Measurements from ENCODE around the gene NTNG2. TPM values are rescaled to one million over a fixed set of nuclear protein-coding genes. Genes with fewer than 3 reads are reported as not detected.
"Not testable (repeated sequence)": the region's sequence is repeated elsewhere in the genome, so short reads cannot be mapped to it uniquely, and the experiment has no call there.

The NTNG2 gene
- total RNA-seq, 1 experiment from 2014 or later = not detected

GRCh38 chr9:132125944-132126679, 35.7 kb upstream of the NTNG2 start:
- TF ChIP-seq, protein P1, sequence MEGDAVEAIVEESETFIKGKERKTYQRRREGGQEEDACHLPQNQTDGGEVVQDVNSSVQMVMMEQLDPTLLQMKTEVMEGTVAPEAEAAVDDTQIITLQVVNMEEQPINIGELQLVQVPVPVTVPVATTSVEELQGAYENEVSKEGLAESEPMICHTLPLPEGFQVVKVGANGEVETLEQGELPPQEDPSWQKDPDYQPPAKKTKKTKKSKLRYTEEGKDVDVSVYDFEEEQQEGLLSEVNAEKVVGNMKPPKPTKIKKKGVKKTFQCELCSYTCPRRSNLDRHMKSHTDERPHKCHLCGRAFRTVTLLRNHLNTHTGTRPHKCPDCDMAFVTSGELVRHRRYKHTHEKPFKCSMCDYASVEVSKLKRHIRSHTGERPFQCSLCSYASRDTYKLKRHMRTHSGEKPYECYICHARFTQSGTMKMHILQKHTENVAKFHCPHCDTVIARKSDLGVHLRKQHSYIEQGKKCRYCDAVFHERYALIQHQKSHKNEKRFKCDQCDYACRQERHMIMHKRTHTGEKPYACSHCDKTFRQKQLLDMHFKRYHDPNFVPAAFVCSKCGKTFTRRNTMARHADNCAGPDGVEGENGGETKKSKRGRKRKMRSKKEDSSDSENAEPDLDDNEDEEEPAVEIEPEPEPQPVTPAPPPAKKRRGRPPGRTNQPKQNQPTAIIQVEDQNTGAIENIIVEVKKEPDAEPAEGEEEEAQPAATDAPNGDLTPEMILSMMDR (IDR thresholded peaks at IDR 0.05; ENCODE audit: unreplicated experiment) = no peak
- CTCF ChIA-PET = interaction anchor here (0.6 kb wide), 2 partner anchors 110 to 389 kb away, joined by 3 to 4 read pairs; no protein-coding TSS in a partner anchor
- DNase-seq (ENCODE audit: unreplicated experiment) = no peak
- H3K27me3 Mint-ChIP-seq (ENCODE audit: insufficient read depth, unreplicated experiment) = peaks cover 99% of the 10 kb centered on the region
- no peak overlapping the region for H3K4me3 Mint-ChIP-seq (ENCODE audit: unreplicated experiment)
- H3K4me1 Mint-ChIP-seq (ENCODE audit: insufficient read depth, unreplicated experiment) = no peaks in the 10 kb centered on the region
- no peaks in the 10 kb centered on the region for H3K36me3 Mint-ChIP-seq (ENCODE audit: insufficient read depth, unreplicated experiment)
- H3K27ac Mint-ChIP-seq (ENCODE audit: low read depth, unreplicated experiment) = no peak overlapping the region
- POLR2A ChIA-PET = no interaction called here
- BruUV-seq (replicated peaks) = no TSS peak
- H3K9me3 Mint-ChIP-seq (ENCODE audit: unreplicated experiment) = no peaks in the 10 kb centered on the region
- intact Hi-C loops (cut with micrococcal nuclease) = no loop called here

DNA sequence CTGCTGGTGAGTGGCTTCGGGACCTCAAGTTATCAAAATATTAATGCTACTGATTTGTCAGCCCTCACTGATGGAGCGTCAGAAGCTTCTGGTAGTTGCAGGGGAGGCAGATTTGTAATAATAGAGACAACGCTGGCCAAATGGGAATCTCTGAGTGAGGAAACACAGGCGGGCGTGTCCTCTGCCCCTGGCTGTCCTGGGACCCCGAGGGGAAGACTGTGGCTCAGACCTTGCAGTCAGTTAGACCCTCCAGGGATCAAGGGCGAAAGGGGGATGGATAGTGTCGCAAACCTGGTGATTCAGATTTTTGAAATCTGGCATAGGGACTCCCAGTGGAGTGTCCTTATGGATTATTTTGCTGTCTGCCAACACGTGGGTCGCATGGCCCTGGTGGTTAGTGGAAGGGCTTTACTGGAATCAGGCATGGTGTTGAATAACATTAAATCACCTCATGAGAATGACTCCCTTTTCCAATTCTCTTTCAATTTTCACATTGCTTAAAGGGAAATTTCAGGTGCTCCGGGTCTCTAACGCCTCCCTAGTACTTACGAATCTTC, 35.1 kb upstream of the NTNG2 start:
- ChIA-PET POLR2A (no interaction called here), CTCF (interaction anchor here (0.6 kb wide), 2 partner anchors 110 to 390 kb away, joined by 3 to 4 read pairs; no protein-coding TSS in a partner anchor)
- Mint-ChIP-seq H3K27ac (ENCODE audit: low read depth, unreplicated experiment) (no peak overlapping the region), H3K36me3 (ENCODE audit: insufficient read depth, unreplicated experiment) (no peaks in the 10 kb centered on the region), H3K4me1 (ENCODE audit: insufficient read depth, unreplicated experiment) (no peaks in the 10 kb centered on the region), H3K4me3 (ENCODE audit: unreplicated experiment) (no peak overlapping the region), H3K27me3 (ENCODE audit: insufficient read depth, unreplicated experiment) (peaks cover 99% of the 10 kb centered on the region), H3K9me3 (ENCODE audit: unreplicated experiment) (no peaks in the 10 kb centered on the region)
- no TSS peak for BruUV-seq (replicated peaks)
- intact Hi-C loops (cut with micrococcal nuclease) = no loop called here
- no peak for DNase-seq (ENCODE audit: unreplicated experiment)
- TF ChIP-seq, protein P1 (IDR thresholded peaks at IDR 0.05; ENCODE audit: unreplicated experiment) = no peak

DNA sequence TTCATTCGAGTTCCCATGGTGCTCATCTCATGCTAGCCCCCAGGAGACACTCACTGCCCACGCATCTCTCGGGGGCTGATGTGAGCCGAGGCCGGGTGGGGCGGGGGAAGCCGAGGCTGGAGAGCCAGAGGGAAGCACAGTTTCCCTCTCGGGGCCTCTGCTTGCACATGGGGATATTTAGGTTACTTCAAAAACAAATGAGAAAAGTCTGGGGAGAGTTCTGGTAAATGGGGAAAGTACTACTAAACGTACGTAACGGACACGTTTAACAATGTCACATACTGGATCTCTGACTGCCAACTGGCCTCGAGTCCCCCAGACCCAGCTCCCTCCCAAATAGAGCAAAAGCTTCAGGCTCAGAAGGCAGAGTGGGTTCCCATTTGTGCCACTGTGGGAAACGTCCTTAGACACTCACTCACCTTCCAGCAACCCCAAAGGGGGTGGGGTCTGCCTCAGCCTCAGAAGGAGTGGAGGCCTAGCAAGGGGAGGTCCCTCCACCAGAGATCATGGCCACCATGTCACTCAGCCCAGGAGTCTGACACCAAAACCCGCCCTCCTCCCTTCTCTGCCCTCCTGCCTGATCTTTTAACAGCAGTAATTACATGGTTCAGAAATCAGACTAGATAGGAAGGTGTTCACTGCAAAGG, 33.8 kb upstream of the NTNG2 start:
- TF ChIP-seq, protein P1 (IDR thresholded peaks at IDR 0.05; ENCODE audit: unreplicated experiment) = no peak
- Mint-ChIP-seq H3K27me3 (ENCODE audit: insufficient read depth, unreplicated experiment) (peaks cover 99% of the 10 kb centered on the region), H3K9me3 (ENCODE audit: unreplicated experiment) (no peaks in the 10 kb centered on the region), H3K27ac (ENCODE audit: low read depth, unreplicated experiment) (no peak overlapping the region), H3K4me3 (ENCODE audit: unreplicated experiment) (no peak overlapping the region), H3K36me3 (ENCODE audit: insufficient read depth, unreplicated experiment) (no peaks in the 10 kb centered on the region), H3K4me1 (ENCODE audit: insufficient read depth, unreplicated experiment) (no peaks in the 10 kb centered on the region)
- POLR2A ChIA-PET = no interaction called here
- no peak for DNase-seq (ENCODE audit: unreplicated experiment)
- CTCF ChIA-PET = no interaction called here
- intact Hi-C loops (cut with micrococcal nuclease) = no loop called here
- BruUV-seq (replicated peaks) = no TSS peak

DNA sequence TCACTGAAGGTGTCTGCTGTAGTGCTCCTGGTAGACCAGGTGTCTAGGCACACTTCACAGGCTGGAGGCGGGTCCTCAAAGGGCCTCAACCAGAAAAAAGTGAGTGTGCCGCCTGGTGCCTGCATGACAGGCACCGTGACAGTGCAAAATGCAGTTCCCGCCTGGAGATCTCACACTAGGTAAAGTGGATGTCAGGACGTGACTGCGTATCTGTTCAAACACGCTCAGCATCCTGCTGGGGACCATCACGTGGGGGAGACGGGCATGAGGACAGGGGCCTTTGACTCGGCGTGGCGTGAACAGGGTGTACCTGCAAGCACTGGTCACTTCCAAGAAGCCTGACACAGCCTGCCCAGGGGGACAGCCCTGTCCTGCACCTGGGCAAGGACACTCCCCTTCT, 32.3 kb upstream of the NTNG2 start:
- TF ChIP-seq, protein P1 (IDR thresholded peaks at IDR 0.05; ENCODE audit: unreplicated experiment) = no peak
- Mint-ChIP-seq H3K27ac (ENCODE audit: low read depth, unreplicated experiment) (no peak overlapping the region), H3K4me3 (ENCODE audit: unreplicated experiment) (no peak overlapping the region), H3K4me1 (ENCODE audit: insufficient read depth, unreplicated experiment) (no peaks in the 10 kb centered on the region), H3K9me3 (ENCODE audit: unreplicated experiment) (no peaks in the 10 kb centered on the region), H3K27me3 (ENCODE audit: insufficient read depth, unreplicated experiment) (peaks cover 99% of the 10 kb centered on the region), H3K36me3 (ENCODE audit: insufficient read depth, unreplicated experiment) (no peaks in the 10 kb centered on the region)
- POLR2A ChIA-PET = no interaction called here
- intact Hi-C loops (cut with micrococcal nuclease) = no loop called here
- DNase-seq (ENCODE audit: unreplicated experiment) = no peak
- BruUV-seq (replicated peaks) = no TSS peak
- CTCF ChIA-PET = no interaction called here

- H3K27ac Mint-ChIP-seq (ENCODE audit: low read depth, unreplicated experiment); BruUV-seq (replicated peaks); CTCF ChIA-PET; H3K36me3 Mint-ChIP-seq (ENCODE audit: insufficient read depth, unreplicated experiment); POLR2A ChIA-PET; intact Hi-C loops (cut with micrococcal nuclease); H3K4me3 Mint-ChIP-seq (ENCODE audit: unreplicated experiment); DNase-seq (ENCODE audit: unreplicated experiment); H3K9me3 Mint-ChIP-seq (ENCODE audit: unreplicated experiment); H3K4me1 Mint-ChIP-seq (ENCODE audit: insufficient read depth, unreplicated experiment): not testable (repeated sequence)
- peaks cover 82% of the 10 kb centered on the region for H3K27me3 Mint-ChIP-seq (ENCODE audit: insufficient read depth, unreplicated experiment)
Observed at GRCh38 chr9:132134085-132134484, 27.8 kb upstream of the NTNG2 start.
